CD8-positive, alpha-beta memory T cell (primary cell): ENCODE data around the gene CLOCK. TPM values are rescaled to one million over a fixed set of nuclear protein-coding genes. Genes with fewer than 3 reads are reported as not detected.

ENCODE experiments used
- CTCF ChIA-PET: fragments of 350-600 bp; sonication (Branson Sonifier 250); formaldehyde crosslinking; loops from one replicate; lab custom pipeline; 2021; ENCODE audit warnings: antibody characterized with exemption; lab: Charles Lee
- POLR2A ChIA-PET: fragments of 350-600 bp; sonication (Branson Sonifier 250); formaldehyde crosslinking; loops from one replicate; lab custom pipeline; 2021; ENCODE audit warnings: antibody characterized with exemption; lab: Charles Lee
- DNase-seq, 5 donors: peaks; one replicate each; pipeline versions ENCODE4 v3.0.0 to v3.0.0-alpha.2; 2020 to 2022; ENCODE audit warnings: mixed read lengths in 1 of 5
- H3K27ac ChIP-seq: one replicate; pipeline ENCODE4 v1.7.0; 2013; ENCODE audit warnings: low read depth, mild to moderate bottlenecking, low read length, moderate library complexity
- H3K27me3 ChIP-seq: 2 replicates; pipeline ENCODE4 v1.7.0; 2013; ENCODE audit warnings: low read length, mild to moderate bottlenecking; ENCODE audit not compliant: insufficient read depth, poor library complexity, severe bottlenecking
- H3K36me3 ChIP-seq: 2 replicates; pipeline ENCODE4 v1.7.0; 2013; ENCODE audit warnings: mild to moderate bottlenecking, low read length, moderate library complexity; ENCODE audit not compliant: insufficient read depth
- H3K4me1 ChIP-seq: 2 replicates; pipeline ENCODE4 v1.7.0; 2013; ENCODE audit warnings: mild to moderate bottlenecking, low read length, moderate library complexity; ENCODE audit not compliant: insufficient read depth
- H3K4me3 ChIP-seq: 2 replicates; pipeline ENCODE4 v1.7.0; 2013; ENCODE audit warnings: mild to moderate bottlenecking, low read length
- H3K9me3 ChIP-seq: 2 replicates; pipeline ENCODE4 v1.7.0; 2013; ENCODE audit warnings: mild to moderate bottlenecking, low read length
- H3K27ac Mint-ChIP-seq, 8 donors: one replicate each; pipeline ENCODE4 v1.8.0; 2020 to 2021; ENCODE audit warnings: mixed read lengths in 8 of 8, mild to moderate bottlenecking in 6 of 8, inconsistent platforms in 3 of 8, moderate library complexity in 3 of 8
- H3K27me3 Mint-ChIP-seq, 2 donors: one replicate each; pipeline ENCODE4 v1.8.0; 2020 to 2021; ENCODE audit warnings: mixed read lengths in 2 of 2, mild to moderate bottlenecking in 1 of 2, moderate library complexity in 1 of 2
- H3K36me3 Mint-ChIP-seq, 3 donors: one replicate each; pipeline ENCODE4 v1.8.0; 2020 to 2021; ENCODE audit warnings: mixed read lengths in 3 of 3, inconsistent platforms in 1 of 3, mild to moderate bottlenecking in 1 of 3
- H3K4me1 Mint-ChIP-seq, 3 donors: one replicate each; pipeline ENCODE4 v1.8.0; 2020 to 2021; ENCODE audit warnings: mixed read lengths in 3 of 3, inconsistent platforms in 1 of 3, mild to moderate bottlenecking in 1 of 3
- H3K4me3 Mint-ChIP-seq, 7 donors: one replicate each; pipeline ENCODE4 v1.8.0; 2020 to 2021; ENCODE audit warnings: mixed read lengths in 7 of 7, mild to moderate bottlenecking in 6 of 7, moderate library complexity in 4 of 7, inconsistent platforms in 2 of 7
- H3K9me3 Mint-ChIP-seq, 5 donors: one replicate each; pipeline ENCODE4 v1.8.0; 2020 to 2022; ENCODE audit warnings: mixed read lengths in 5 of 5, mild to moderate bottlenecking in 3 of 5, moderate library complexity in 2 of 5, inconsistent platforms in 1 of 5
- polyA plus RNA-seq: library from polyadenylated mRNA; unstranded; fragments of 300-500 nt; fragmentation: Illumina TruSeq; gene quantifications from one replicate; pipeline ENCODE4 v1.2.3, GENCODE V29; 2021
- total RNA-seq, 2 experiments: library from RNA; stranded (reverse); gene quantifications; one replicate each; pipeline ENCODE4 v1.2.3, GENCODE V29; 2021

The CLOCK gene
- total and polyA plus RNA-seq, 3 experiments from 2014 or later, result 4.5 to 16.4 (median 13.3) TPM

- no peaks in the 10 kb centered on the region for H3K27me3 ChIP-seq
- peaks cover 26% of the 10 kb centered on the region for H3K4me1 ChIP-seq
- peaks cover 0 to 1% of the 10 kb centered on the region in 2 donors for H3K27me3 Mint-ChIP-seq
- no peaks in the 10 kb centered on the region for H3K36me3 ChIP-seq
- no peak for DNase-seq
- H3K36me3 Mint-ChIP-seq, result peaks cover 0 to 15% (median 10%) of the 10 kb centered on the region in 3 donors
- ChIA-PET CTCF (interaction anchor here (0.8 to 3.6 kb wide), 5 partner anchors 32 to 161 kb away, joined by 3 to 24 read pairs (median 4); partner anchors contain the start of gene SRD5A3), POLR2A (interaction anchor here (3.3 kb wide), 1 partner anchor 152 kb away, joined by 21 read pairs; no protein-coding TSS in a partner anchor)
- no peak overlapping the region for H3K4me3 ChIP-seq
- H3K27ac Mint-ChIP-seq, result peak overlapping the region in 4 of 8 donors; percentile 71 to 94 (median 84)
- no peaks in the 10 kb centered on the region for H3K9me3 ChIP-seq
- peak overlapping the region in 3 of 7 donors; percentile 68 to 98 (median 83) for H3K4me3 Mint-ChIP-seq
- H3K4me1 Mint-ChIP-seq, result peaks cover 29 to 34% (median 32%) of the 10 kb centered on the region in 3 donors
- H3K9me3 Mint-ChIP-seq, result no peaks in the 10 kb centered on the region
- no peak overlapping the region for H3K27ac ChIP-seq
These were observed 153.0 kb downstream of the CLOCK start for GRCh38 chr4:55393461-55394320.

- POLR2A ChIA-PET, result no interaction called here
- H3K4me1 ChIP-seq, result no peaks in the 10 kb centered on the region
These were observed 159.9 kb downstream of the CLOCK start for GRCh38 chr4:55386840-55387239.

DNA sequence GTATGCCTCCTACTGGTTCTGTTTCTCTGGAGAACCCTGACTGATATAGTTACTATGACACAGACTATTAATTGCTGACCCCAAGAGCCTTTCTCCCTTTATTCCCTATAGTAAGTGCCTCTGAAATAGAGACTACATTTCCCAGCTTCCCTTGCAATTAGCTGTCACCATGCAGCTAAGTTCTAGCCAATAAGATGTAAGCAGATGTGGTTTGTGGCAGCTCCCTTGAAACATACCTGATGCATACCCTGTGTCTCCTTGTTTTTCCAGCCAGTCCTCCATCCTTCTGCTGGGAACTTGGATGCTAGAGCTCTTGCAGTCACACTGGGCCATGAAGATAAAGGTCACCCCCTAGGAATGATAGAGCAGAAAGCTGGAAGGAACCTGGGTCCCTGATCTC, 160.6 kb downstream of the CLOCK start:
- Mint-ChIP-seq H3K4me3 (no peak overlapping the region), H3K4me1 (no peaks in the 10 kb centered on the region), H3K27me3 (peaks cover 0 to 5% of the 10 kb centered on the region in 2 donors), H3K36me3 (peaks cover 0 to 2% (median 0%) of the 10 kb centered on the region in 3 donors), H3K9me3 (no peaks in the 10 kb centered on the region), H3K27ac (no peak overlapping the region)
- no peaks in the 10 kb centered on the region for H3K9me3 ChIP-seq
- CTCF ChIA-PET, result interaction anchor here (1.7 kb wide), 1 partner anchor 40 kb away, joined by 4 read pairs; the partner anchor contains the start of gene SRD5A3
- no peaks in the 10 kb centered on the region for H3K36me3 ChIP-seq
- DNase-seq, result no peak
- no peaks in the 10 kb centered on the region for H3K27me3 ChIP-seq
- no peak overlapping the region for H3K27ac ChIP-seq
- H3K4me3 ChIP-seq, result no peak overlapping the region
- H3K4me1 ChIP-seq, result no peaks in the 10 kb centered on the region
- POLR2A ChIA-PET, result no interaction called here

More at GRCh38 chr4:55386840-55387239, 159.9 kb downstream of the CLOCK start:
- DNase-seq, result no peak
- Mint-ChIP-seq H3K9me3 (no peaks in the 10 kb centered on the region), H3K36me3 (peaks cover 0 to 2% (median 0%) of the 10 kb centered on the region in 3 donors), H3K4me1 (no peaks in the 10 kb centered on the region), H3K4me3 (no peak overlapping the region), H3K27me3 (peaks cover 0 to 5% of the 10 kb centered on the region in 2 donors), H3K27ac (no peak overlapping the region)
- CTCF ChIA-PET, result interaction anchor here (1.7 kb wide), 1 partner anchor 41 kb away, joined by 4 read pairs; the partner anchor contains the start of gene SRD5A3
- Histone ChIP-seq H3K9me3 (no peaks in the 10 kb centered on the region), H3K4me3 (no peak overlapping the region), H3K27me3 (no peaks in the 10 kb centered on the region), H3K36me3 (no peaks in the 10 kb centered on the region), H3K27ac (no peak overlapping the region)

- H3K9me3 ChIP-seq, result no peaks in the 10 kb centered on the region
- POLR2A ChIA-PET, result no interaction called here
- H3K27ac Mint-ChIP-seq, result no peak overlapping the region
- H3K9me3 Mint-ChIP-seq, result no peaks in the 10 kb centered on the region
- H3K27me3 Mint-ChIP-seq, result peaks cover 0 to 5% of the 10 kb centered on the region in 2 donors
- H3K4me1 ChIP-seq, result no peaks in the 10 kb centered on the region
- H3K27ac ChIP-seq, result peak overlapping the region; percentile 22
- peaks cover 0 to 2% (median 0%) of the 10 kb centered on the region in 3 donors for H3K36me3 Mint-ChIP-seq
- H3K36me3 ChIP-seq, result no peaks in the 10 kb centered on the region
- no peak for DNase-seq
- H3K4me3 ChIP-seq, result no peak overlapping the region
- no peaks in the 10 kb centered on the region for H3K4me1 Mint-ChIP-seq
- no peak overlapping the region for H3K4me3 Mint-ChIP-seq
- H3K27me3 ChIP-seq, result no peaks in the 10 kb centered on the region
- CTCF ChIA-PET, result interaction anchor here (1.7 kb wide), 1 partner anchor 39 kb away, joined by 4 read pairs; the partner anchor contains the start of gene SRD5A3
These were observed 161.5 kb downstream of the CLOCK start for GRCh38 chr4:55385201-55385649.

DNA sequence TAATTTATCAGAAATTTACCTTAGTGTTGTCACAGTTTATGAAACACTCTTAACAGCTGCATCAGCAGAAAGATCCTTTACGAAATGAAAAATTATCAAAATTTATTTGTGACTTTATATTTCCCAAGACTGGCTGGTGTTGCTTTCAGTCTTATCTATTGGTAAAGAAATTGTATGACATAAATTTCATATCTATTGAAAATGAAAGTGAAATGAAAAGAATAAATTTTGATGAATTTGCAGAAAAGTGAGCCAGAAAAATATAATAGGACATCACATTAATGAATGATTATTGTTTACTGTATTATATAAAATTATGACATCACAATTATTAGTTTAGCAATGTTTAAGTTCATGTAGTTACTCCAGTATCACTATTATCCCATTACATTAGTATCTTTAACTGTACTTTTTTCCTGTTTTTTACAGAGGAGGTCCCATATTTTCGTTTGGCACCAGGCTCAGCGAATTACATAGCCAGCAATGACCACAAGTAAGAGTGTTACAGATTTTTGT, 164.2 kb downstream of the CLOCK start:
- CTCF ChIA-PET, result no interaction called here
- no peak overlapping the region for H3K4me3 Mint-ChIP-seq
- H3K4me1 Mint-ChIP-seq, result no peaks in the 10 kb centered on the region
- H3K27me3 ChIP-seq, result no peaks in the 10 kb centered on the region
- DNase-seq, result no peak
- H3K9me3 Mint-ChIP-seq, result no peaks in the 10 kb centered on the region
- peaks cover 0 to 5% of the 10 kb centered on the region in 2 donors for H3K27me3 Mint-ChIP-seq
- no peaks in the 10 kb centered on the region for H3K9me3 ChIP-seq
- no peaks in the 10 kb centered on the region for H3K4me1 ChIP-seq
- POLR2A ChIA-PET, result no interaction called here
- no peaks in the 10 kb centered on the region for H3K36me3 ChIP-seq
- H3K27ac Mint-ChIP-seq, result peak overlapping the region in 1 of 8 donors; percentile 1
- H3K36me3 Mint-ChIP-seq, result no peaks in the 10 kb centered on the region
- H3K27ac ChIP-seq, result no peak overlapping the region
- no peak overlapping the region for H3K4me3 ChIP-seq

DNA sequence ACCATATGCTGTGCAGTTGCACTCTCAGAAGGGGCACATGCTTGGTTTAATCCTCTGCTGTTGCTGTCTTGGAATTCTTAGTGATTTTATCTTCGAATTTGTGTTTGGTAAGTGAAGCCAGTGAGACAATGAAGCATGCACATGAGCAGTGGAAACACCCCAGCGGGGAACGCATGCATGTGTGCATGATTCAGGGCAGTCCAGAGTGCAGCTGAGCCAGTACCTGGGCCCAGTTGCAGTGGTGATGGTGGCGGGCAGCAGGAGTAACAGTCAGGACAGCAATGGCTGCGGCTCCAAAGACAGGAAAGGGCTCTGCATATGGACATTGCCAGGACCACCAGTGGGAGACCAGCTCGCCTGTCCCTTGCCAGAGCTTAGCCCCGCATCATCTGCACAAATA, 165.2 kb downstream of the CLOCK start:
- H3K4me3 Mint-ChIP-seq, result no peak overlapping the region

DNA sequence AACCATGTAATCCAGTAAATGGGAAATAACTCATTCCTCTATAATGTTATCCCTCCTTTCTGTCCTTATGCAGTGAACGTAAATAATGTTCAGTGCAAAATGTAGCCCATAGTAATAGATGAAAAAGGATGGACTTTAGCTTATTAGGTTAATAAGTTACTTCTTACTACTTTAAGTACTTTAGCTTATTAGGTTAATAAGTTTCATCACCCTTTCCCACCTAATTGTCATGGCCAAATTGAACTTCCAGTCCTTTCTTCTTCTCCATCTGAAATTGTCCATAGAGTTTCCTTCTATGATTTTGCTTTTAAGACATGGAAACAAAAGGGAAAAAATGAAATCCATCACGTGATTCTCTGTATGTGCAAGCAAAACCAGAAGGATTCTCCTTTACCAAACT, 166.1 kb downstream of the CLOCK start:
- H3K4me1 Mint-ChIP-seq, result no peaks in the 10 kb centered on the region
- H3K9me3 Mint-ChIP-seq, result no peaks in the 10 kb centered on the region
- POLR2A ChIA-PET, result no interaction called here
- H3K4me3 Mint-ChIP-seq, result no peak overlapping the region
- H3K9me3 ChIP-seq, result no peaks in the 10 kb centered on the region
- no peak overlapping the region for H3K27ac ChIP-seq
- H3K36me3 Mint-ChIP-seq, result no peaks in the 10 kb centered on the region
- DNase-seq, result no peak
- no peaks in the 10 kb centered on the region for H3K27me3 ChIP-seq
- no peaks in the 10 kb centered on the region for H3K36me3 ChIP-seq
- H3K27me3 Mint-ChIP-seq, result peaks cover 0 to 3% of the 10 kb centered on the region in 2 donors
- no peaks in the 10 kb centered on the region for H3K4me1 ChIP-seq
- CTCF ChIA-PET, result no interaction called here
- no peak overlapping the region for H3K4me3 ChIP-seq
- no peak overlapping the region for H3K27ac Mint-ChIP-seq

More for the DNA sequence above, 165.2 kb downstream of the CLOCK start:
- Histone ChIP-seq H3K9me3 (no peaks in the 10 kb centered on the region), H3K27ac (no peak overlapping the region), H3K36me3 (no peaks in the 10 kb centered on the region), H3K4me3 (no peak overlapping the region), H3K4me1 (no peaks in the 10 kb centered on the region), H3K27me3 (no peaks in the 10 kb centered on the region)
- CTCF ChIA-PET, result no interaction called here
- H3K36me3 Mint-ChIP-seq, result no peaks in the 10 kb centered on the region
- POLR2A ChIA-PET, result no interaction called here
- no peak for DNase-seq
- no peaks in the 10 kb centered on the region for H3K4me1 Mint-ChIP-seq
- H3K27me3 Mint-ChIP-seq, result peaks cover 0 to 3% of the 10 kb centered on the region in 2 donors
- peak overlapping the region in 1 of 8 donors; percentile 31 for H3K27ac Mint-ChIP-seq
- no peaks in the 10 kb centered on the region for H3K9me3 Mint-ChIP-seq
